Measurements from ENCODE around the gene RIPK1. TPM values are rescaled to one million over a fixed set of nuclear protein-coding genes. Genes with fewer than 3 reads are reported as not detected.

Gene RIPK1
- total RNA-seq, 1 donor from 2014 or later = 6.2 TPM

DNA sequence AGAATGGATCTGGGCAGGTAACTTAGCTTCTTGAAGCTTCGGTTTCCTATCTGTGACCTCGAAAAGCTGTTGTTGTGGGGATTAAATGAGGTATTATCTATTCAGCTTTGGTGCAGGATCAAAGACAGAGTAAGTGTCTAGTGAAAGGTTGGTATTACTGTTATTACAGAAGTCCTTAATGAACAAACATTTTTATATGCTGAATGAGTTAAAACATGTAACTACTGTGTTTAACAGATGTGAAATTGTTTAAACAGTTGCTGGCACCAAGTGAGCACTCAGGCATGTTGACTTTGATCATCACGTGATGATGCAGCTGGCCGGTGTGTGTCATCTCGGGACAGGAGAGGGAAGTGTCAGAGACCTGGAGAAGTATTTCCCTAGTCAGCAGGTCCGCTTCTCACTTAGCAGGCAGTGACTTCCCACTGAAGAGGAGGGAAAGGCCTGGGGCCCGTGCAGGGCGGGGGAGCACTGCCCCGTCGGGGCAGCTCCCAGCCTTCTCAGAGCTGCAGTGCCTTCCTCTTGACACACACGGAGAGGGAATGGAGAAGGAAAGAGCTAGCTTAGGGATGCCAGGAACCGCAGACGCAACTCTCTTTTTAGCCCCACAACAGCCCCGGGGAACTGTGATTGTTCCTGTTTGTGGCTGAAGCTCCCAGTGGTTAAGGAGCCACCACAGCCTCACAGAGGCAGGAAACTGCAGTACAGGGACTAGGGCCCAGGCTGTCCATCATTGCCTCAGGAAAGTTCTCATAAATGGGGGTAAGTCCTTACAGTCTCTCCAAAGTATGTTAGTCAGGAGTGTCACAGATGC is 71.0 kb downstream of the RIPK1 start:
- H3K9me3 ChIP-seq (replicated peaks) = no peaks in the 10 kb centered on the region
- TF ChIP-seq, protein P1, sequence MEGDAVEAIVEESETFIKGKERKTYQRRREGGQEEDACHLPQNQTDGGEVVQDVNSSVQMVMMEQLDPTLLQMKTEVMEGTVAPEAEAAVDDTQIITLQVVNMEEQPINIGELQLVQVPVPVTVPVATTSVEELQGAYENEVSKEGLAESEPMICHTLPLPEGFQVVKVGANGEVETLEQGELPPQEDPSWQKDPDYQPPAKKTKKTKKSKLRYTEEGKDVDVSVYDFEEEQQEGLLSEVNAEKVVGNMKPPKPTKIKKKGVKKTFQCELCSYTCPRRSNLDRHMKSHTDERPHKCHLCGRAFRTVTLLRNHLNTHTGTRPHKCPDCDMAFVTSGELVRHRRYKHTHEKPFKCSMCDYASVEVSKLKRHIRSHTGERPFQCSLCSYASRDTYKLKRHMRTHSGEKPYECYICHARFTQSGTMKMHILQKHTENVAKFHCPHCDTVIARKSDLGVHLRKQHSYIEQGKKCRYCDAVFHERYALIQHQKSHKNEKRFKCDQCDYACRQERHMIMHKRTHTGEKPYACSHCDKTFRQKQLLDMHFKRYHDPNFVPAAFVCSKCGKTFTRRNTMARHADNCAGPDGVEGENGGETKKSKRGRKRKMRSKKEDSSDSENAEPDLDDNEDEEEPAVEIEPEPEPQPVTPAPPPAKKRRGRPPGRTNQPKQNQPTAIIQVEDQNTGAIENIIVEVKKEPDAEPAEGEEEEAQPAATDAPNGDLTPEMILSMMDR (IDR thresholded peaks at IDR 0.05; ENCODE audit: borderline replicate concordance) = no peak
- H3K27ac ChIP-seq (replicated peaks) = peak overlapping the region; percentile 56
- peak; percentile 50 for DNase-seq
- intact Hi-C loops (cut with micrococcal nuclease) = no loop called here
- H3K4me3 ChIP-seq = no peak overlapping the region
- H3K27me3 ChIP-seq (ENCODE audit: low read depth) = no peaks in the 10 kb centered on the region
- H3K36me3 ChIP-seq = peaks cover 58% of the 10 kb centered on the region
- H3K4me1 ChIP-seq = peaks cover 21% of the 10 kb centered on the region

DNA sequence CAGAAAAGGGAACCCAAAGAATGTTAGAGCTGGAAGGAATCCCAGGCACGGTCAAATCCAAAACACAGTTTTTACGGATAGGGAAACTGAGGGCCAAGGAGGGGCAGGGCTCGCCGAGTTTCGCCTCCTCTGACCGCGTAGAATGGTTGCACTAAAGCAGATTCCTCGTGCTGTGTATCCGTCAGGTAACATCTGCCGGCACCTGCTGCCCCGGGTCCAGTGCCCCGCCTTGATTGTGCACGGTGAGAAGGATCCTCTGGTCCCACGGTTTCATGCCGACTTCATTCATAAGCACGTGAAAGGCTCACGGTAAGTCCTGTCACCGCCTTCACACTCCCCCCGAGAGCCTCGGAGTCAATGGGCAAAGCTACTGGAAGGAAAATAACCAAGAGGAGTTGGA is 71.9 kb downstream of the RIPK1 start:
- H3K36me3 ChIP-seq = peaks cover 58% of the 10 kb centered on the region
- TF ChIP-seq, protein P1 (IDR thresholded peaks at IDR 0.05; ENCODE audit: borderline replicate concordance) = no peak
- DNase-seq = no peak
- intact Hi-C loops (cut with micrococcal nuclease) = no loop called here
- no peaks in the 10 kb centered on the region for H3K27me3 ChIP-seq (ENCODE audit: low read depth)
- no peak overlapping the region for H3K4me3 ChIP-seq
- no peaks in the 10 kb centered on the region for H3K9me3 ChIP-seq (replicated peaks)
- H3K27ac ChIP-seq (replicated peaks) = no peak overlapping the region
- peaks cover 21% of the 10 kb centered on the region for H3K4me1 ChIP-seq

- no peak overlapping the region for H3K27ac ChIP-seq (replicated peaks)
- H3K9me3 ChIP-seq (replicated peaks) = no peaks in the 10 kb centered on the region
- H3K27me3 ChIP-seq (ENCODE audit: low read depth) = no peaks in the 10 kb centered on the region
- TF ChIP-seq, protein P1 (IDR thresholded peaks at IDR 0.05; ENCODE audit: borderline replicate concordance) = no peak
- no peak overlapping the region for H3K4me3 ChIP-seq
- no peak for DNase-seq
- intact Hi-C loops (cut with micrococcal nuclease) = no loop called here
- peaks cover 21% of the 10 kb centered on the region for H3K4me1 ChIP-seq
- H3K36me3 ChIP-seq = peaks cover 59% of the 10 kb centered on the region
Measured at GRCh38 chr6:3142536-3142935, 74.2 kb downstream of the RIPK1 start.

- H3K4me1 ChIP-seq = peaks cover 21% of the 10 kb centered on the region
- no peak overlapping the region for H3K27ac ChIP-seq (replicated peaks)
- no peak for DNase-seq
- peaks cover 58% of the 10 kb centered on the region for H3K36me3 ChIP-seq
- H3K4me3 ChIP-seq = no peak overlapping the region
- no peaks in the 10 kb centered on the region for H3K27me3 ChIP-seq (ENCODE audit: low read depth)
- TF ChIP-seq, protein P1 (IDR thresholded peaks at IDR 0.05; ENCODE audit: borderline replicate concordance) = no peak
- H3K9me3 ChIP-seq (replicated peaks) = no peaks in the 10 kb centered on the region
- intact Hi-C loops (cut with micrococcal nuclease) = no loop called here
Measured at GRCh38 chr6:3143158-3143557, 74.9 kb downstream of the RIPK1 start.

GRCh38 chr6:3144571-3144970 is 76.3 kb downstream of the RIPK1 start:
- DNase-seq = no peak
- H3K4me1 ChIP-seq = peaks cover 9% of the 10 kb centered on the region
- H3K27me3 ChIP-seq (ENCODE audit: low read depth) = no peaks in the 10 kb centered on the region
- no peak overlapping the region for H3K4me3 ChIP-seq
- intact Hi-C loops (cut with micrococcal nuclease) = no loop called here
- H3K27ac ChIP-seq (replicated peaks) = no peak overlapping the region
- H3K9me3 ChIP-seq (replicated peaks) = no peaks in the 10 kb centered on the region
- TF ChIP-seq, protein P1 (IDR thresholded peaks at IDR 0.05; ENCODE audit: borderline replicate concordance) = no peak
- peaks cover 59% of the 10 kb centered on the region for H3K36me3 ChIP-seq

Data from left ventricle myocardium inferior (tissue), 1 donor.